ENCODE results near the gene GON7. TPM values are rescaled to one million over a fixed set of nuclear protein-coding genes. Genes with fewer than 3 reads are reported as not detected.

The GON7 gene
- total and polyA plus RNA-seq, 3 donors from 2014 or later, result 7.8 to 14.9 (median 10.2) TPM

GRCh38 chr14:93219103-93219726 is 12.3 kb upstream of the GON7 start:
- H3K36me3 ChIP-seq (ENCODE audit: low read depth, missing control alignments), result no peaks in the 10 kb centered on the region
- WGBS, 2 donors, result 55 to 69% methylated on average over 3 of the region's 3 CpGs
- no peak overlapping the region for H3K27ac ChIP-seq
- TF ChIP-seq POLR2A (IDR thresholded peaks at IDR 0.05), result no peak
- TF ChIP-seq CTCF (IDR thresholded peaks at IDR 0.05), result no peak
- intact Hi-C loops (cut with DNase I; ENCODE audit: low total_unique reads), result no loop called here
- peak; percentile 66 for DNase-seq
- H3K4me3 ChIP-seq, result no peak overlapping the region
- no peaks in the 10 kb centered on the region for H3K27me3 ChIP-seq
- H3K4me1 ChIP-seq, result no peaks in the 10 kb centered on the region
- no peaks in the 10 kb centered on the region for H3K9me3 ChIP-seq

GRCh38 chr14:93214598-93214997 is 7.7 kb upstream of the GON7 start:
- no peaks in the 10 kb centered on the region for H3K27me3 ChIP-seq
- H3K36me3 ChIP-seq (ENCODE audit: low read depth, missing control alignments), result no peaks in the 10 kb centered on the region
- no peaks in the 10 kb centered on the region for H3K9me3 ChIP-seq
- intact Hi-C loops (cut with DNase I; ENCODE audit: low total_unique reads), result no loop called here
- DNase-seq, result no peak
- H3K27ac ChIP-seq, result no peak overlapping the region
- H3K4me1 ChIP-seq, result no peaks in the 10 kb centered on the region
- TF ChIP-seq POLR2A (IDR thresholded peaks at IDR 0.05) (no peak), CTCF (IDR thresholded peaks at IDR 0.05) (no peak)
- WGBS, 2 donors, result 91% methylated on average over 2 of the region's 2 CpGs
- no peak overlapping the region for H3K4me3 ChIP-seq

GRCh38 chr14:93212432-93212831 is 5.6 kb upstream of the GON7 start:
- no peaks in the 10 kb centered on the region for H3K27me3 ChIP-seq
- TF ChIP-seq CTCF (IDR thresholded peaks at IDR 0.05), result no peak
- no peak overlapping the region for H3K4me3 ChIP-seq
- H3K4me1 ChIP-seq, result peaks cover 8% of the 10 kb centered on the region
- H3K27ac ChIP-seq, result no peak overlapping the region
- H3K9me3 ChIP-seq, result no peaks in the 10 kb centered on the region
- WGBS, 2 donors, result 70 to 73% methylated on average over 3 of the region's 3 CpGs
- no peak for DNase-seq
- no peaks in the 10 kb centered on the region for H3K36me3 ChIP-seq (ENCODE audit: low read depth, missing control alignments)
- intact Hi-C loops (cut with DNase I; ENCODE audit: low total_unique reads), result no loop called here

GRCh38 chr14:93207468-93208308 is 823 bp upstream of the GON7 start:
- Histone ChIP-seq H3K36me3 (ENCODE audit: low read depth, missing control alignments) (no peaks in the 10 kb centered on the region), H3K4me1 (peaks cover 13% of the 10 kb centered on the region), H3K27me3 (no peaks in the 10 kb centered on the region), H3K4me3 (peak overlapping the region; percentile 78 to 89), H3K9me3 (no peaks in the 10 kb centered on the region), H3K27ac (peak overlapping the region; percentile 53 to 79)
- TF ChIP-seq POLR2A (IDR thresholded peaks at IDR 0.05) (no peak), CTCF (IDR thresholded peaks at IDR 0.05) (peak in 1 of 3 experiments; percentile 10)
- DNase-seq, result peak; percentile 56
- intact Hi-C loops (cut with DNase I; ENCODE audit: low total_unique reads), result no loop called here
- 0 to 1% methylated on average over 23 of the region's 23 CpGs for WGBS, 2 donors

All from testis (tissue), 3 donors.